ENCODE measurements around the gene GSDME. TPM values are rescaled to one million over a fixed set of nuclear protein-coding genes. Genes with fewer than 3 reads are reported as not detected.

The GSDME gene
- polyA plus RNA-seq, 1 experiment: 63.8 TPM

- H3K27ac ChIP-seq (ENCODE audit: low read depth, low read length): no peak overlapping the region
- no peak for DNase-seq (ENCODE audit: low read depth, low spot score)
- no peaks in the 10 kb centered on the region for H3K9me3 ChIP-seq (ENCODE audit: control insufficient read depth, insufficient read depth, low read length)
- H3K27me3 ChIP-seq (ENCODE audit: control insufficient read depth, insufficient read depth, low read length): no peaks in the 10 kb centered on the region
- TF ChIP-seq, protein P1, sequence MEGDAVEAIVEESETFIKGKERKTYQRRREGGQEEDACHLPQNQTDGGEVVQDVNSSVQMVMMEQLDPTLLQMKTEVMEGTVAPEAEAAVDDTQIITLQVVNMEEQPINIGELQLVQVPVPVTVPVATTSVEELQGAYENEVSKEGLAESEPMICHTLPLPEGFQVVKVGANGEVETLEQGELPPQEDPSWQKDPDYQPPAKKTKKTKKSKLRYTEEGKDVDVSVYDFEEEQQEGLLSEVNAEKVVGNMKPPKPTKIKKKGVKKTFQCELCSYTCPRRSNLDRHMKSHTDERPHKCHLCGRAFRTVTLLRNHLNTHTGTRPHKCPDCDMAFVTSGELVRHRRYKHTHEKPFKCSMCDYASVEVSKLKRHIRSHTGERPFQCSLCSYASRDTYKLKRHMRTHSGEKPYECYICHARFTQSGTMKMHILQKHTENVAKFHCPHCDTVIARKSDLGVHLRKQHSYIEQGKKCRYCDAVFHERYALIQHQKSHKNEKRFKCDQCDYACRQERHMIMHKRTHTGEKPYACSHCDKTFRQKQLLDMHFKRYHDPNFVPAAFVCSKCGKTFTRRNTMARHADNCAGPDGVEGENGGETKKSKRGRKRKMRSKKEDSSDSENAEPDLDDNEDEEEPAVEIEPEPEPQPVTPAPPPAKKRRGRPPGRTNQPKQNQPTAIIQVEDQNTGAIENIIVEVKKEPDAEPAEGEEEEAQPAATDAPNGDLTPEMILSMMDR (IDR thresholded peaks at IDR 0.05; ENCODE audit: low read depth, low read length): no peak
- CTCF ChIA-PET: interaction anchor here (0.8 to 1.2 kb wide), 2 partner anchors 11 to 373 kb away, joined by 3 read pairs; no protein-coding TSS in a partner anchor
- POLR2A ChIA-PET: no interaction called here
- no peak overlapping the region for H3K4me3 ChIP-seq (ENCODE audit: low read depth, low read length)
Observed at GRCh38 chr7:24720283-24720682, 37.0 kb downstream of the GSDME start.

DNA sequence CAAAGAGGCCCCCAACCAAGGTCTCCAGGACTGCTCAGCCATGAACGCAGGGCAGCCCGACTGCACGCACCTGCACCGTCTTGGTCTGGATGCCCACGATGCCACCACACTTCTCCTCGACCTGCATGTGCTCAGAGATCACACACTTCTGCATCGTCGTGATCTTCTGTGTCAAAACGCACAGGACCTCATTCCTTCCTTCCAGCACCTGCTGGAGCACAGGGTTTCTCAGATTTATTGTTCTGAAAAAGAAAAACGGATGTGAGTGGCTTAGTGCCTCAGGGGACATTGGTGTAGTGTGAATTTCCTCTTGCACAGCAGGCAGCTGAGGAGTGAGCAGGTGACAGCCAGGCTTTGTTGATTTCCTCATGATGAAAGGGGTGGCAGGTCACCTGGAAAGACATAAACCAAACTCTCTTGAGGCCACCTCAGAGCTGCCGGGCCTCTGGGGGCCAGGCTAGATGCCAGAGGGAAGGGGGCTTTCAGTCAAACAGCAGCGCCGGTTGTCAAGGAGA is 38.2 kb downstream of the GSDME start:
- no peak for DNase-seq (ENCODE audit: low read depth, low spot score)
- H3K27ac ChIP-seq (ENCODE audit: low read depth, low read length): no peak overlapping the region
- CTCF ChIA-PET: interaction anchor here (0.8 to 1.2 kb wide), 2 partner anchors 217 to 374 kb away, joined by 3 read pairs; no protein-coding TSS in a partner anchor
- H3K4me3 ChIP-seq (ENCODE audit: low read depth, low read length): no peak overlapping the region
- H3K27me3 ChIP-seq (ENCODE audit: control insufficient read depth, insufficient read depth, low read length): no peaks in the 10 kb centered on the region
- H3K9me3 ChIP-seq (ENCODE audit: control insufficient read depth, insufficient read depth, low read length): no peaks in the 10 kb centered on the region
- TF ChIP-seq, protein P1 (IDR thresholded peaks at IDR 0.05; ENCODE audit: low read depth, low read length): no peak
- POLR2A ChIA-PET: no interaction called here

- Histone ChIP-seq H3K27ac (ENCODE audit: low read depth, low read length) (no peak overlapping the region), H3K4me3 (ENCODE audit: low read depth, low read length) (no peak overlapping the region), H3K9me3 (ENCODE audit: control insufficient read depth, insufficient read depth, low read length) (no peaks in the 10 kb centered on the region), H3K27me3 (ENCODE audit: control insufficient read depth, insufficient read depth, low read length) (no peaks in the 10 kb centered on the region)
- TF ChIP-seq, protein P1 (IDR thresholded peaks at IDR 0.05; ENCODE audit: low read depth, low read length): no peak
- CTCF ChIA-PET: interaction anchor here (1.0 kb wide), 1 partner anchor 379 kb away, joined by 3 read pairs; no protein-coding TSS in a partner anchor
- POLR2A ChIA-PET: no interaction called here
- DNase-seq (ENCODE audit: low read depth, low spot score): no peak
Observed at GRCh38 chr7:24718431-24718831, 38.8 kb downstream of the GSDME start.

- ChIA-PET CTCF (interaction anchor here (1.0 kb wide), 1 partner anchor 380 kb away, joined by 3 read pairs; no protein-coding TSS in a partner anchor), POLR2A (no interaction called here)
- H3K27me3 ChIP-seq (ENCODE audit: control insufficient read depth, insufficient read depth, low read length): no peaks in the 10 kb centered on the region
Observed at GRCh38 chr7:24717694-24718320, 39.5 kb downstream of the GSDME start.

GRCh38 chr7:24717247-24717622 is 40.0 kb downstream of the GSDME start:
- no peak for DNase-seq (ENCODE audit: low read depth, low spot score)
- CTCF ChIA-PET: no interaction called here
- H3K27ac ChIP-seq (ENCODE audit: low read depth, low read length): no peak overlapping the region
- H3K27me3 ChIP-seq (ENCODE audit: control insufficient read depth, insufficient read depth, low read length): no peaks in the 10 kb centered on the region
- TF ChIP-seq, protein P1 (IDR thresholded peaks at IDR 0.05; ENCODE audit: low read depth, low read length): no peak
- POLR2A ChIA-PET: no interaction called here
- H3K4me3 ChIP-seq (ENCODE audit: low read depth, low read length): no peak overlapping the region
- no peaks in the 10 kb centered on the region for H3K9me3 ChIP-seq (ENCODE audit: control insufficient read depth, insufficient read depth, low read length)

More at GRCh38 chr7:24717694-24718320, 39.5 kb downstream of the GSDME start:
- Histone ChIP-seq H3K27ac (ENCODE audit: low read depth, low read length) (no peak overlapping the region), H3K4me3 (ENCODE audit: low read depth, low read length) (no peak overlapping the region), H3K9me3 (ENCODE audit: control insufficient read depth, insufficient read depth, low read length) (no peaks in the 10 kb centered on the region)
- TF ChIP-seq, protein P1 (IDR thresholded peaks at IDR 0.05; ENCODE audit: low read depth, low read length): no peak
- DNase-seq (ENCODE audit: low read depth, low spot score): no peak

Measured in AG04450 (cell line).